H1 (cell line): ENCODE results near the gene ITGB8. TPM values are rescaled to one million over a fixed set of nuclear protein-coding genes. Genes with fewer than 3 reads are reported as not detected.

Experiments used
- CTCF ChIA-PET: fragments of 300-600 bp; sonication (Branson Sonifier 250); formaldehyde crosslinking; loops from one replicate; lab custom pipeline; 2021; ENCODE audit not compliant: partially characterized antibody; lab: Charles Lee
- POLR2A ChIA-PET: fragments of 300-600 bp; sonication (Branson Sonifier 250); formaldehyde crosslinking; loops from one replicate; lab custom pipeline; 2021; ENCODE audit warnings: inconsistent platforms; ENCODE audit not compliant: partially characterized antibody; lab: Charles Lee
- DNase-seq, 2 experiments: peaks; one replicate each; pipeline versions ENCODE4 v3.0.0 to v3.0.0-alpha.2; 2010 to 2022; ENCODE audit warnings: low spot score in 2 of 2, low read depth in 1 of 2, mixed read lengths in 1 of 2
- FAIRE-seq: peaks from 2 replicates; lab custom pipeline; 2011; peaks lifted over from hg19 to GRCh38; lab: Jason Lieb, UNC
- H2AFZ ChIP-seq: 2 replicates; pipeline ENCODE4 v1.8.1; 2012; ENCODE audit warnings: low read length, inconsistent platforms
- H2AK5ac ChIP-seq: 2 replicates; pipeline ENCODE4 v1.6.1; 2013; ENCODE audit warnings: low read depth, low read length
- H2BK120ac ChIP-seq: replicated peaks from 2 replicates; pipeline ENCODE3; 2013; ENCODE audit warnings: low read depth, low read length, inconsistent platforms
- H2BK12ac ChIP-seq: 2 replicates; pipeline ENCODE4 v1.6.1; 2013; ENCODE audit warnings: low read depth, low read length
- H2BK15ac ChIP-seq: 2 replicates; pipeline ENCODE4 v1.6.1; 2013; ENCODE audit warnings: low read length
- H2BK20ac ChIP-seq: 2 replicates; pipeline ENCODE4 v1.6.1; 2013; ENCODE audit warnings: low read length
- H2BK5ac ChIP-seq: 2 replicates; pipeline ENCODE4 v1.6.1; 2013; ENCODE audit warnings: low read depth, low read length
- H3K14ac ChIP-seq: 2 replicates; pipeline ENCODE4 v1.6.1; 2013; ENCODE audit warnings: inconsistent platforms; ENCODE audit not compliant: insufficient read length
- H3K18ac ChIP-seq: 2 replicates; pipeline ENCODE4 v1.6.1; 2013; ENCODE audit warnings: low read length; ENCODE audit errors: extremely low read depth
- H3K23ac ChIP-seq: 2 replicates; pipeline ENCODE4 v1.6.1; 2013; ENCODE audit warnings: inconsistent platforms; ENCODE audit not compliant: insufficient read length
- H3K23me2 ChIP-seq: 2 replicates; pipeline ENCODE4 v1.6.1; 2013; ENCODE audit warnings: low read depth, low read length
- H3K27ac ChIP-seq: 2 replicates; pipeline ENCODE4 v1.6.1; 2011; ENCODE audit warnings: low read depth, low read length, inconsistent platforms
- H3K27me3 ChIP-seq, 4 experiments: replicated peaks in 1 of 4; 1 replicate in 1 of 4; 2 replicates in 3 of 4; pipeline versions ENCODE4 v1.6.1 to v1.8.1; 2011 to 2013; ENCODE audit warnings: low read length in 3 of 4, mild to moderate bottlenecking in 3 of 4, inconsistent platforms in 2 of 4, mixed read lengths in 2 of 4, moderate library complexity in 1 of 4; ENCODE audit not compliant: control insufficient read depth in 3 of 4, insufficient read depth in 3 of 4; ENCODE audit errors: extremely low read depth in 1 of 4
- H3K36me3 ChIP-seq, 4 experiments: 2 replicates each; pipeline versions ENCODE4 v1.6.1 to v1.8.1; 2011 to 2013; ENCODE audit warnings: mild to moderate bottlenecking in 4 of 4, low read length in 3 of 4, moderate library complexity in 2 of 4, control low read depth in 1 of 4, inconsistent platforms in 1 of 4; ENCODE audit not compliant: insufficient read depth in 4 of 4, control insufficient read depth in 2 of 4
- H3K4ac ChIP-seq: replicated peaks from 2 replicates; pipeline ENCODE3; 2013; ENCODE audit warnings: low read length, low read depth, mixed read lengths, inconsistent platforms; ENCODE audit not compliant: insufficient read length
- H3K4me1 ChIP-seq, 4 experiments: replicated peaks in 1 of 4; 1 replicate in 1 of 4; 2 replicates in 3 of 4; pipeline versions ENCODE4 v1.6.1 to v1.8.1; 2011 to 2013; ENCODE audit warnings: low read length in 3 of 4, inconsistent platforms in 2 of 4, mixed read lengths in 1 of 4; ENCODE audit not compliant: insufficient read depth in 4 of 4, control insufficient read depth in 3 of 4
- H3K4me2 ChIP-seq, 2 experiments: 2 replicates each; pipeline versions ENCODE4 v1.6.1 to v1.8.1; 2011 to 2013; ENCODE audit warnings: low read depth in 2 of 2, low read length in 2 of 2, control low read depth in 1 of 2, inconsistent platforms in 1 of 2, mild to moderate bottlenecking in 1 of 2; ENCODE audit not compliant: insufficient read depth in 1 of 2
- H3K4me3 ChIP-seq, 4 experiments: fragments of 200-600, 300-600 bp in 1 of 4; sonication (generic), shearing (Covaris generic), sonication (Bioruptor Twin) in 1 of 4; 2 replicates each; pipeline versions ENCODE4 v1.5.1 to v1.8.1; 2011 to 2016; ENCODE audit warnings: low read length in 4 of 4, low read depth in 3 of 4, control low read depth in 2 of 4, inconsistent platforms in 2 of 4, mild to moderate bottlenecking in 2 of 4, mixed read lengths in 1 of 4, moderate library complexity in 1 of 4; ENCODE audit not compliant: insufficient read depth in 2 of 4; ENCODE audit errors: extremely low read depth in 1 of 4
- H3K56ac ChIP-seq: replicated peaks from 2 replicates; pipeline ENCODE3; 2013; ENCODE audit warnings: low read depth, mild to moderate bottlenecking, mixed read lengths, low read length, inconsistent platforms; ENCODE audit not compliant: insufficient read length
- H3K79me1 ChIP-seq: 2 replicates; pipeline ENCODE4 v1.6.1; 2013; ENCODE audit warnings: low read depth, low read length, control low read depth
- H3K79me2 ChIP-seq, 2 experiments: 2 replicates each; pipeline versions ENCODE4 v1.6.1 to v1.8.1; 2012 to 2013; ENCODE audit warnings: low read length in 2 of 2, mild to moderate bottlenecking in 2 of 2, inconsistent platforms in 1 of 2; ENCODE audit not compliant: insufficient read depth in 2 of 2, control insufficient read depth in 1 of 2
- H3K9ac ChIP-seq, 4 experiments: replicated peaks in 1 of 4; 1 replicate in 1 of 4; 2 replicates in 3 of 4; pipeline versions ENCODE4 v1.6.1 to v1.8.1; 2011 to 2013; ENCODE audit warnings: low read depth in 3 of 4, low read length in 3 of 4, control low read depth in 2 of 4, mild to moderate bottlenecking in 2 of 4, moderate library complexity in 2 of 4, inconsistent platforms in 1 of 4; ENCODE audit errors: extremely low read depth in 1 of 4
- H3K9me3 ChIP-seq, 2 experiments: 2 replicates each; pipeline versions ENCODE4 v1.6.1 to v1.8.1; 2012 to 2013; ENCODE audit warnings: mild to moderate bottlenecking in 2 of 2, moderate library complexity in 2 of 2, control low read depth in 1 of 2, inconsistent platforms in 1 of 2, low read depth in 1 of 2, low read length in 1 of 2, mixed read lengths in 1 of 2; ENCODE audit not compliant: insufficient read depth in 2 of 2
- H4K20me1 ChIP-seq, 2 experiments: replicated peaks in 1 of 2; 2 replicates each; pipeline versions ENCODE3 to v1.8.1; 2011 to 2013; ENCODE audit warnings: inconsistent platforms in 2 of 2, low read length in 2 of 2, mild to moderate bottlenecking in 1 of 2; ENCODE audit not compliant: insufficient read depth in 2 of 2, control insufficient read depth in 1 of 2
- H4K5ac ChIP-seq: 2 replicates; pipeline ENCODE4 v1.6.1; 2013; ENCODE audit warnings: low read length, low read depth, mixed read lengths, inconsistent platforms; ENCODE audit not compliant: insufficient read length
- H4K8ac ChIP-seq: 2 replicates; pipeline ENCODE4 v1.8.0; 2013; ENCODE audit warnings: mild to moderate bottlenecking, moderate library complexity, low read length, inconsistent platforms; ENCODE audit not compliant: insufficient read depth; ENCODE audit errors: extremely low read depth
- H4K91ac ChIP-seq: replicated peaks from 2 replicates; pipeline ENCODE3; 2013; ENCODE audit warnings: low read length, mixed read lengths, inconsistent platforms; ENCODE audit not compliant: insufficient read length
- CHD1 ChIP-seq: IDR thresholded peaks from 2 replicates; pipeline ENCODE4 v1.6.1; 2012; ENCODE audit warnings: low read depth, low read length, improper control_type of control experiment
- FOSL1 ChIP-seq: IDR thresholded peaks from 2 replicates; pipeline ENCODE4 v1.6.1; 2011; ENCODE audit warnings: mild to moderate bottlenecking, low read depth, low read length, moderate library complexity; ENCODE audit not compliant: insufficient read depth
- RAD21 ChIP-seq, 2 experiments: IDR thresholded peaks in 1 of 2; conservative IDR thresholded peaks in 1 of 2; 2 replicates each; pipeline ENCODE4 v1.6.1; 2011; ENCODE audit warnings: low read depth in 2 of 2, low read length in 2 of 2, improper control_type of control experiment in 1 of 2, inconsistent platforms in 1 of 2, mild to moderate bottlenecking in 1 of 2, moderate library complexity in 1 of 2
- SAP30 ChIP-seq: fragments of 300-600 bp; sonication (generic); IDR thresholded peaks from 2 replicates; pipeline ENCODE4 v1.7.1; 2012; ENCODE audit warnings: low read length, moderate library complexity, mild to moderate bottlenecking, inconsistent platforms; ENCODE audit not compliant: insufficient read depth, insufficient replicate concordance
- SIN3A ChIP-seq, 2 experiments: IDR thresholded peaks in 1 of 2; conservative IDR thresholded peaks in 1 of 2; 2 replicates each; pipeline ENCODE4 v1.6.1; 2011 to 2012; ENCODE audit warnings: low read length in 2 of 2, improper control_type of control experiment in 1 of 2, low read depth in 1 of 2, mild to moderate bottlenecking in 1 of 2
- SIRT6 ChIP-seq: IDR thresholded peaks from one replicate; pipeline ENCODE4 v1.7.1; 2012; ENCODE audit warnings: low read length, inconsistent platforms
- SP4 ChIP-seq: IDR thresholded peaks from 2 replicates; pipeline ENCODE4 v1.6.1; 2012; ENCODE audit warnings: low read length, inconsistent platforms
- WGBS, 2 experiments: shearing (Covaris generic) in 1 of 2; methylation state at CpG; one replicate each; pipeline versions ENCODE4 v1.1.6 to v1.1.7; 2013 to 2015; ENCODE audit warnings: low lambda C conversion rate in 2 of 2, mixed read lengths in 2 of 2, inconsistent platforms in 1 of 2, low coverage in 1 of 2, missing lambda C conversion rate in 1 of 2; ENCODE audit not compliant: insufficient replicate concordance in 2 of 2, insufficient coverage in 1 of 2, insufficient read length in 1 of 2; ENCODE audit errors: extremely low coverage in 1 of 2, missing lambda C conversion rate in 1 of 2; 5-methylcytosine and 5-hydroxymethylcytosine counted together
- polyA plus RNA-seq, 7 experiments: library from polyadenylated mRNA; depleted of rRNA in 3 of 7; stranded (reverse) in 5 of 7; unstranded in 2 of 7; fragments of >200 nt in 5 of 7; fragments of 200-250 nt in 2 of 7; gene quantifications; 1 replicate in 5 of 7; 2 replicates in 1 of 7; 4 replicates in 1 of 7; pipeline versions ENCODE4 v1.2.1 to v1.2.3, GENCODE V29; 2011 to 2013; ENCODE audit warnings: missing spikeins in 2 of 7, mixed read lengths in 2 of 7
- total RNA-seq: library from RNA; stranded (reverse); fragmentation: NEBNext Ultra II Directional; extraction: Animal tissue kit (Norgen Biotek cat#: 25700); gene quantifications from 2 replicates; pipeline ENCODE4 v1.2.1, GENCODE V29; 2021

The ITGB8 gene
- total and polyA plus RNA-seq, 2 of the 8 experiments (the other 6 are each of a cell fraction or from before 2014, with no cell fraction given): 1.2 to 3.6 TPM

DNA sequence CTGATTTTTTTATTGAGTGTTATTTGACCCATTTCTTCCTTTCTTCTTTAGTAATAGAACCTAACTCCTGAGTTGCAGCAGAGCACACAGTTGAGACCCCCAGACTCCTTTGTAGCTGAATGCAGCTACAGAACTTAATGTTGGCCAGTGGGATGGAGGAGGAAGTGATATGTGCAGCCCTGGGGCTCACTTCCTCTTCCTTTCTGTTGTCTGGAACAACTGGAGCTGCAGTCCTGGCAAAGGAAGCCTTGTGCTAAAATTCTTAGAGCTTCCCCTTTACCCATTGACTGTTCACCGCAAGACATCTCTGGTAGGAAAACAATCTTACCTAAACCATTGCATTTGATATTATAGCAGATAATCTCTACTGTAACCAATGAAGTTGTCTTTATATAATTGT, 86.6 kb downstream of the ITGB8 start:
- Histone ChIP-seq H3K4me2 (no peak overlapping the region), H2AFZ (no peak overlapping the region), H3K9me3 (no peaks in the 10 kb centered on the region), H3K18ac (no peak overlapping the region), H3K23ac (no peak overlapping the region), H2BK120ac (no peak overlapping the region), H2BK15ac (no peak overlapping the region), H3K79me2 (no peaks in the 10 kb centered on the region), H2BK12ac (no peak overlapping the region), H3K4me1 (no peaks in the 10 kb centered on the region), H2BK5ac (no peak overlapping the region), H4K20me1 (no peaks in the 10 kb centered on the region), H3K27me3 (no peaks in the 10 kb centered on the region), H4K91ac (no peak overlapping the region), H2AK5ac (no peak overlapping the region), H3K36me3 (no peaks in the 10 kb centered on the region), H4K5ac (no peak overlapping the region), H3K14ac (no peak overlapping the region), H3K27ac (no peak overlapping the region), H3K23me2 (no peaks in the 10 kb centered on the region), H2BK20ac (no peak overlapping the region), H3K4me3 (no peak overlapping the region), H3K56ac (no peak overlapping the region), H4K8ac (no peak overlapping the region), H3K9ac (no peak overlapping the region), H3K79me1 (no peaks in the 10 kb centered on the region), H3K4ac (no peak overlapping the region)
- FAIRE-seq: no peak
- no peak for TF ChIP-seq SAP30
- TF ChIP-seq RAD21 (IDR thresholded peaks at IDR 0.05 in 1 of 2, conservative IDR thresholded peaks at IDR 0.05 in 1 of 2; ENCODE audit: low read depth in 2 of 2, low read length in 2 of 2): no peak
- TF ChIP-seq SIRT6: no peak
- no peak for TF ChIP-seq CHD1
- TF ChIP-seq SP4: no peak
- TF ChIP-seq SIN3A (conservative IDR thresholded peaks at IDR 0.05 in 1 of 2, IDR thresholded peaks at IDR 0.05 in 1 of 2; ENCODE audit: low read depth in 1 of 2, low read length in 2 of 2): no peak
- no peak for TF ChIP-seq FOSL1
- no peak for DNase-seq
- POLR2A ChIA-PET: no interaction called here
- CTCF ChIA-PET: interaction anchor here (0.6 to 0.9 kb wide), 3 partner anchors 14 to 28 kb away, joined by 3 read pairs; no protein-coding TSS in a partner anchor
- whole genome bisulfite sequencing, 2 experiments: 100% methylated on average over 1 of the region's 1 CpG; no CpG with 5 or more reads in 1 of the 2 experiments
